ENCODE data around the gene BICC1. TPM values are rescaled to one million over a fixed set of nuclear protein-coding genes. Genes with fewer than 3 reads are reported as not detected.

BICC1 gene
- total and polyA plus RNA-seq, 2 of the 13 experiments (the other 11 are each of a cell fraction or from before 2014, with no cell fraction given) = 0.18 to 1.5 TPM

DNA sequence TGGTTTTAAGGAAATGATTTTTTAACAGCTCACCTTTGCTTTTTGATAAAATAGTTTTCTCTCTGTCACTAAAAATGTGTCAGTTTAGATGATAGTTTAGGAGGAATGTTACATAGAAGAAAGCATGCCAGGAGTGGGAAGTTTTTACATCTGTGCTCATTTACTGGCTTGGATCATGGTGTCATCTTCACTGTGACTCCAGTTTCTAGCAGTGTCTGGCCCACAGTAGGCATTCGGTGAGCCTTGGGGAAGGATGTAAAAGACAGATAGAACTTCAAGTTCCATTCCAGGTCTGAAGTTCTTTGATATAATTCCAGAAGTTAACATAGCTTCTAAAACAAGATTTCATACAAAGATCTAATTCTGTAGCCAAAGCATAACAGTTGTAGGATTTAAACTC lies 259.2 kb downstream of the BICC1 start:
- Histone ChIP-seq H2AFZ (ENCODE audit: low read length) (no peak overlapping the region), H4K20me1 (ENCODE audit: insufficient read depth, low read length) (no peaks in the 10 kb centered on the region), H3K27ac (ENCODE audit: extremely low read length, insufficient read depth, low read length) (no peak overlapping the region), H3K4me1 (ENCODE audit: insufficient read depth, low read length) (no peaks in the 10 kb centered on the region), H3K9me3 (ENCODE audit: low read length) (no peaks in the 10 kb centered on the region), H3K4me2 (ENCODE audit: low read depth, low read length) (no peak overlapping the region), H3K9ac (ENCODE audit: insufficient read depth, low read depth, low read length) (no peak overlapping the region), H3K27me3 (ENCODE audit: control insufficient read depth in 1 of 2, insufficient read depth in 2 of 2, low read length in 2 of 2) (no peaks in the 10 kb centered on the region; a peak in 1 of 5 replicates), H3K36me3 (replicated peaks in 1 of 2; ENCODE audit: control insufficient read depth in 1 of 2, insufficient read depth in 2 of 2, low read length in 2 of 2) (no peaks in the 10 kb centered on the region), H3K79me2 (ENCODE audit: insufficient read depth, low read length) (no peaks in the 10 kb centered on the region), H3K4me3 (replicated peaks in 1 of 3; ENCODE audit: insufficient read depth in 1 of 3, low read depth in 2 of 3, low read length in 3 of 3) (no peak overlapping the region)
- intact Hi-C loops (cut with micrococcal nuclease; ENCODE audit: unreplicated experiment) (no loop called here), in situ Hi-C loops (cut with HindIII; ENCODE audit: extremely low pct_ligation_motif_present, low pct_unique_long_range_greater_than_20kb) (no loop called here)
- TF ChIP-seq ZNF282 (IDR thresholded peaks at IDR 0.05; ENCODE audit: partially characterized antibody) (no peak), ZFP91 (CRISPR knock-in tag; IDR thresholded peaks at IDR 0.05; ENCODE audit: borderline replicate concordance) (no peak), ELF3 (CRISPR knock-in tag; IDR thresholded peaks at IDR 0.05) (no peak), TFDP2 (CRISPR knock-in tag; IDR thresholded peaks at IDR 0.05) (no peak)
- no TSS peak for BruUV-seq (replicated peaks)
- 81% methylated on average over 1 of the region's 1 CpG for WGBS (ENCODE audit: low lambda C conversion rate)
- FAIRE-seq (no peak), ATAC-seq (no peak), DNase-seq (ENCODE audit: low spot score) (no peak)
- ChIA-PET CTCF (ENCODE audit: low intra/inter-chr PET ratio, low total read pairs) (no interaction called here), POLR2A (no interaction called here)

DNA sequence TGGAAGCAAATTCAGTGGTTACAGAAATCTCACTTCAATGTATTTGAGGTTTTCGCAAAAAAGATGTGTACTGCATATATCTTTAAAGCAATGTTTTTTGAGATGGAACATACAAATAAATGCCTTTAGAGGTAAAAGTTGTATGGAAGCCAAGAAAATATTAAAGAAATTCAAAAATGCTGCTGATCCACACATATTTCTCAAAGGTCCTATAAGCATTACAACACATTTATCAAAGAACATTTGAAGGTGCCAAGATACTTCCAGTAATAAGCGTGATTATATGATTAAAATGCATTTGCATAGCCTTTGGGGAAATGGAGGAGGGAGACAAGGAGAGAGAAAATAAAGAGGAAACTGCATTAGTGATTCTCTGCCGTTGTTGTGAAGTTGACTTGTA lies 260.1 kb downstream of the BICC1 start:
- no peaks in the 10 kb centered on the region for H3K4me1 ChIP-seq (ENCODE audit: insufficient read depth, low read length)
- H4K20me1 ChIP-seq (ENCODE audit: insufficient read depth, low read length) = no peaks in the 10 kb centered on the region
- H3K27me3 ChIP-seq (ENCODE audit: control insufficient read depth in 1 of 2, insufficient read depth in 2 of 2, low read length in 2 of 2) = no peaks in the 10 kb centered on the region
- no peak overlapping the region for H3K4me2 ChIP-seq (ENCODE audit: low read depth, low read length)
- H3K9ac ChIP-seq (ENCODE audit: insufficient read depth, low read depth, low read length) = no peak overlapping the region
- DNase-seq (ENCODE audit: low spot score) (no peak), FAIRE-seq (no peak), ATAC-seq (no peak)
- ChIA-PET CTCF (ENCODE audit: low intra/inter-chr PET ratio, low total read pairs) (no interaction called here), POLR2A (no interaction called here)
- in situ Hi-C loops (cut with HindIII; ENCODE audit: extremely low pct_ligation_motif_present, low pct_unique_long_range_greater_than_20kb) = no loop called here
- WGBS (ENCODE audit: low lambda C conversion rate) = 82% methylated on average over 3 of the region's 3 CpGs
- no peak overlapping the region for H3K27ac ChIP-seq (ENCODE audit: extremely low read length, insufficient read depth, low read length)
- H3K79me2 ChIP-seq (ENCODE audit: insufficient read depth, low read length) = no peaks in the 10 kb centered on the region
- no peak overlapping the region for H3K4me3 ChIP-seq (replicated peaks in 1 of 3; ENCODE audit: insufficient read depth in 1 of 3, low read depth in 2 of 3, low read length in 3 of 3)
- H3K9me3 ChIP-seq (ENCODE audit: low read length) = no peaks in the 10 kb centered on the region
- intact Hi-C loops (cut with micrococcal nuclease; ENCODE audit: unreplicated experiment) = no loop called here
- BruUV-seq (replicated peaks) = no TSS peak
- no peak overlapping the region for H2AFZ ChIP-seq (ENCODE audit: low read length)
- H3K36me3 ChIP-seq (replicated peaks in 1 of 2; ENCODE audit: control insufficient read depth in 1 of 2, insufficient read depth in 2 of 2, low read length in 2 of 2) = no peaks in the 10 kb centered on the region
- TF ChIP-seq ZNF674 (CRISPR knock-in tag; IDR thresholded peaks at IDR 0.05; ENCODE audit: low read depth) (no peak), MATR3 (CRISPR knock-in tag; IDR thresholded peaks at IDR 0.05) (no peak), THAP8 (CRISPR knock-in tag; IDR thresholded peaks at IDR 0.05; ENCODE audit: borderline replicate concordance) (no peak)
- TF ChIP-seq, protein P1, sequence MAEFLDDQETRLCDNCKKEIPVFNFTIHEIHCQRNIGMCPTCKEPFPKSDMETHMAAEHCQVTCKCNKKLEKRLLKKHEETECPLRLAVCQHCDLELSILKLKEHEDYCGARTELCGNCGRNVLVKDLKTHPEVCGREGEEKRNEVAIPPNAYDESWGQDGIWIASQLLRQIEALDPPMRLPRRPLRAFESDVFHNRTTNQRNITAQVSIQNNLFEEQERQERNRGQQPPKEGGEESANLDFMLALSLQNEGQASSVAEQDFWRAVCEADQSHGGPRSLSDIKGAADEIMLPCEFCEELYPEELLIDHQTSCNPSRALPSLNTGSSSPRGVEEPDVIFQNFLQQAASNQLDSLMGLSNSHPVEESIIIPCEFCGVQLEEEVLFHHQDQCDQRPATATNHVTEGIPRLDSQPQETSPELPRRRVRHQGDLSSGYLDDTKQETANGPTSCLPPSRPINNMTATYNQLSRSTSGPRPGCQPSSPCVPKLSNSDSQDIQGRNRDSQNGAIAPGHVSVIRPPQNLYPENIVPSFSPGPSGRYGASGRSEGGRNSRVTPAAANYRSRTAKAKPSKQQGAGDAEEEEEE (CRISPR knock-in tag; IDR thresholded peaks at IDR 0.05; ENCODE audit: borderline replicate concordance) = no peak
- TF ChIP-seq, protein P2, sequence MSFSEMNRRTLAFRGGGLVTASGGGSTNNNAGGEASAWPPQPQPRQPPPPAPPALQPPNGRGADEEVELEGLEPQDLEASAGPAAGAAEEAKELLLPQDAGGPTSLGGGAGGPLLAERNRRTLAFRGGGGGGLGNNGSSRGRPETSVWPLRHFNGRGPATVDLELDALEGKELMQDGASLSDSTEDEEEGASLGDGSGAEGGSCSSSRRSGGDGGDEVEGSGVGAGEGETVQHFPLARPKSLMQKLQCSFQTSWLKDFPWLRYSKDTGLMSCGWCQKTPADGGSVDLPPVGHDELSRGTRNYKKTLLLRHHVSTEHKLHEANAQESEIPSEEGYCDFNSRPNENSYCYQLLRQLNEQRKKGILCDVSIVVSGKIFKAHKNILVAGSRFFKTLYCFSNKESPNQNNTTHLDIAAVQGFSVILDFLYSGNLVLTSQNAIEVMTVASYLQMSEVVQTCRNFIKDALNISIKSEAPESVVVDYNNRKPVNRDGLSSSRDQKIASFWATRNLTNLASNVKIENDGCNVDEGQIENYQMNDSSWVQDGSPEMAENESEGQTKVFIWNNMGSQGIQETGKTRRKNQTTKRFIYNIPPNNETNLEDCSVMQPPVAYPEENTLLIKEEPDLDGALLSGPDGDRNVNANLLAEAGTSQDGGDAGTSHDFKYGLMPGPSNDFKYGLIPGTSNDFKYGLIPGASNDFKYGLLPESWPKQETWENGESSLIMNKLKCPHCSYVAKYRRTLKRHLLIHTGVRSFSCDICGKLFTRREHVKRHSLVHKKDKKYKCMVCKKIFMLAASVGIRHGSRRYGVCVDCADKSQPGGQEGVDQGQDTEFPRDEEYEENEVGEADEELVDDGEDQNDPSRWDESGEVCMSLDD (CRISPR knock-in tag; IDR thresholded peaks at IDR 0.05; ENCODE audit: borderline replicate concordance) = no peak
